Adrenal gland (tissue), 5 donors: ENCODE results near the gene TMEM200B.

ENCODE experiments used
- CTCF ChIP-seq, 6 experiments: fragments of 450-650 bp in 4 of 6; fragments of 200-600 bp in 2 of 6; sonication (generic) in 1 of 6; IDR thresholded peaks; 1 replicate in 5 of 6; 2 replicates in 1 of 6; pipeline versions ENCODE4 v1.5.1 to v1.8.0; 2016 to 2021; ENCODE audit warnings: antibody characterized with exemption in 6 of 6, mild to moderate bottlenecking in 2 of 6, moderate library complexity in 1 of 6
- POLR2A ChIP-seq, 2 donors: fragments of 450-650 bp; IDR thresholded peaks; one replicate each; pipeline ENCODE4 v1.6.1; 2017; ENCODE audit warnings: antibody characterized with exemption in 2 of 2, mild to moderate bottlenecking in 2 of 2, moderate library complexity in 1 of 2
- donor health status: DM: no; HTN: no; CAD: no.

GRCh38 chr1:29094433-29094832 lies 29.3 kb downstream of the TMEM200B start:
- TF ChIP-seq CTCF (IDR thresholded peaks at IDR 0.05) (no peak), POLR2A (IDR thresholded peaks at IDR 0.05) (no peak)
